ENCODE measurements around the gene VWA5B1. TPM values are rescaled to one million over a fixed set of nuclear protein-coding genes. Genes with fewer than 3 reads are reported as not detected.

Gene VWA5B1
- total RNA-seq, 4 donors from 2014 or later, result not detected

DNA sequence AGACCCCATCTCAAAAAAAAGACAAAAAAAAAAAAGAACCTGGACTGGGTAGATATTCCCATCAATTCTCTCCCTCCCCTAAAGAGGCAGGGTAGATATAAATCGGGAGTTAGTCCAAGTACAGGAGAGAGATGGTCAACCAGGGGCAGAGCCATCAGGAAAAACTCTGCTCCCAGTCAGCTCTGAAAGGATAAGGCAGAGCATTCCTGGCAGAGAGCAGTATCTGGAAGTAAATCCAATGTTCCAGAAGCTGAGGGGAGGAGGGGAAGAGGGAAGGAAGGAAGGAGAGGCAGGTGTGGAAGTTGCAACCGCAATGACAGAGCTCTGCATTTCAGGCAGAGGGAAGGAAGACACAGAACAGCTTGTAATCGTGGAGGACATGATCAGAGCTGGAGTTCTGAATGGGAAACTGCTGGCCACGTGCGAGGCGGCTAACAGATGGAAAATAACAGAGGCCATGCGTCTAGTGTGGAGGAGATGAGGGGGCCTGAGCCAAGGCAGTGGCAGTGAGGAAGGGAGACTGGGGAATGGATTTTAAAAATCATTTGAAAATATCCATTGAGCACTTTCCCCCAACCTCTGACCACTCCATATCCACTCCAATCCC, 15.3 kb upstream of the VWA5B1 start:
- TF ChIP-seq, protein P1, sequence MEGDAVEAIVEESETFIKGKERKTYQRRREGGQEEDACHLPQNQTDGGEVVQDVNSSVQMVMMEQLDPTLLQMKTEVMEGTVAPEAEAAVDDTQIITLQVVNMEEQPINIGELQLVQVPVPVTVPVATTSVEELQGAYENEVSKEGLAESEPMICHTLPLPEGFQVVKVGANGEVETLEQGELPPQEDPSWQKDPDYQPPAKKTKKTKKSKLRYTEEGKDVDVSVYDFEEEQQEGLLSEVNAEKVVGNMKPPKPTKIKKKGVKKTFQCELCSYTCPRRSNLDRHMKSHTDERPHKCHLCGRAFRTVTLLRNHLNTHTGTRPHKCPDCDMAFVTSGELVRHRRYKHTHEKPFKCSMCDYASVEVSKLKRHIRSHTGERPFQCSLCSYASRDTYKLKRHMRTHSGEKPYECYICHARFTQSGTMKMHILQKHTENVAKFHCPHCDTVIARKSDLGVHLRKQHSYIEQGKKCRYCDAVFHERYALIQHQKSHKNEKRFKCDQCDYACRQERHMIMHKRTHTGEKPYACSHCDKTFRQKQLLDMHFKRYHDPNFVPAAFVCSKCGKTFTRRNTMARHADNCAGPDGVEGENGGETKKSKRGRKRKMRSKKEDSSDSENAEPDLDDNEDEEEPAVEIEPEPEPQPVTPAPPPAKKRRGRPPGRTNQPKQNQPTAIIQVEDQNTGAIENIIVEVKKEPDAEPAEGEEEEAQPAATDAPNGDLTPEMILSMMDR (IDR thresholded peaks at IDR 0.05; ENCODE audit: low read depth), result no peak

DNA sequence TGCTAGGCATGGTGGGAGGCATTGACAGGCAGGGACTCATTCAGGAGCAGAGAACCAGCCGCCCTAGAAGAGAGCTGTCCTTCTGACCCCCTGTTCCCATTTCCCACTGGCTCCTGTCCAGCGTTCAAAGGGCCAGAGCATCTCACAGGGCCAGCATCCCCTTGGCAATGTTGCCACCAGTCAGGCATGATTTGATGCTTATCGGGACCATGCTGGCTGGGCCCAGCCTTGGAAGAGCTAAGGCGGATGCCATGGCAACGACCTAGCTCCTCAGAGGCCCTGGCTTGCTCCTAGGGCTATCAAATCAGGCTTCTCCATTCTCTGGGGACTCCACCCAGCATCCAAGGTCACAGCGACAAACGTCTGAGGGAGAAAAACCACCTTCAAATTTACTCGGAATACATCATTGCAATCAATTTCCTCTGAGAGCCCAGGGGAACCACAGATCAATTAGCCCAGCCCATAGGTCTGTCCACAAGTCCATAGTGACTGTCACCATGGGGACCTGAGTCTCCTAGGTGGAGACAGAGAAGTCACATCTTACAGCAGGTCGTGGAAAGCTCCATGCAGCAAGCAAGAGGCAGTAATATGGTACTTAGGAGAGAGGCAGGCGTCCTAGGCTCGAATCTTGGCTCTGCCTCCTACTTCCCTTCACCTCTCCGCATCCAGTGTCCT, 14.1 kb upstream of the VWA5B1 start:
- TF ChIP-seq, protein P1 (IDR thresholded peaks at IDR 0.05; ENCODE audit: low read depth), result no peak

DNA sequence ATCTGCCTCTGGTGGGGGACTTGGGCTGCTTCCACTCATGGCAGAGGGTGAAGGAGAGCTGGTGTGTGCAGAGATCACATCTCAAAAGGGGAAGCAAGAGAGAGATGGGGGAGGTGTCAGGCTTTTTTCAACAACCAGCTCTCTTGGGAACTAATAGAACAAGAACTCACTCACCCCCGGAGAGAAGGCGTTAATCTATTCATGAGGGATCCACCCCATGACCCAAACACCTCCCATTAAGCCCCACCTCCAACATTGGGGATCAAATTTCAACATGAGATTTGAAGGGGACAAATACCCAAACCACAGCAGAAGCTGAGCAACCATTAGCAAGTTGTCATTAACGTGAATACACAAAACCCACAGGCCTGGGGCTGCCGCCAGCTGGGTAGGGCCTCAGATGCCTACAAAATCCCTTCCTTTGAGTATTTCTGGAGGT, 12.0 kb upstream of the VWA5B1 start:
- TF ChIP-seq, protein P1 (IDR thresholded peaks at IDR 0.05; ENCODE audit: low read depth), result no peak

GRCh38 chr1:20279509-20279908, 11.2 kb upstream of the VWA5B1 start:
- TF ChIP-seq, protein P1 (IDR thresholded peaks at IDR 0.05; ENCODE audit: low read depth), result no peak

- TF ChIP-seq, protein P1 (IDR thresholded peaks at IDR 0.05; ENCODE audit: low read depth), result no peak
Measured at GRCh38 chr1:20280341-20280740, 10.3 kb upstream of the VWA5B1 start.

DNA sequence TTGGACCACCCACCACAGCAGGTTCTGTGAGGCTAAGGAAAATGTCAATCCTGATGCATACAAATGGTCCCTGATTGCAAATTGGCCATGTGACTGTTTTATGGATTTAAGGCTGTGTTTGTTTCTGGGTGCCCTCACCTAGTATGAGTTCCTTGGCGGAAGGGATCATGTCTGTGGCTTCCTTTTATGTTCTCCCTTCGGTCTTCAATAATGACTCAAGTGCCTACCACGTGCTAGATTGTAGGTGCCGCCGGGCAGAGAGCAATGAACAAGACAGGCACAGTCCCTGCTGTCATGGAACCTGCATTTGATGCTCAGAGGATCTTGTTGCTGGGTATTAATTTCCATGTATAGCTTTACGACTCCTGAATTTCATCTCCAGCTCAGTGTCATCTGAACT, 9.8 kb upstream of the VWA5B1 start:
- TF ChIP-seq, protein P1 (IDR thresholded peaks at IDR 0.05; ENCODE audit: low read depth), result no peak

DNA sequence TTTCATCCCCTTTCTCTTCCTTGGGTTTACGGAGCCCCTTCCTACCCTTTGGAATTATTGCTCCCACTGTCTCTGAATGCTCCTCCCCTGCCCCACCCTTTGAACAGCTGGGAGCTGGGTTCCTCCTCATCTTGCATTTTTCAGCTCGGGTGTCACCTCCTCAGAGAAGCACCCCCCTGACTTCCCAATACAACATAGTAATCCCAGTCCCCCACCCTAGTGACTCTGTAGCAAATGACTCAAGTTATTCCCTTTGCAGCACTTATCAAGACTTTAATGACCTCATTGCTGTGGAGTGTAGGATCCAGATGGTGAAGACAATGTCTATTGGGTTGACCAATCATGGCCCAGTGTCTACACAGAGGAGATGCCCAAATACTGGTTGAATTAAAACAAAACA, 8.9 kb upstream of the VWA5B1 start:
- TF ChIP-seq, protein P1 (IDR thresholded peaks at IDR 0.05; ENCODE audit: low read depth), result no peak
